Inflammatory macrophage treated with lipopolysaccharide for 1 hour (primary cell): ENCODE results near the gene DYNC1I1.

ENCODE experiments used
- DNase-seq, 2 donors: peaks; one replicate each; pipeline ENCODE4 v3.0.0-alpha.2; 2020 to 2022

Gene DYNC1I1

GRCh38 chr7:95976369-95977060 is 204.2 kb downstream of the DYNC1I1 start:
- no peak for DNase-seq

GRCh38 chr7:95977994-95978393 is 205.6 kb downstream of the DYNC1I1 start:
- no peak for DNase-seq

- DNase-seq = no peak
Observed at GRCh38 chr7:95980167-95980566, 207.8 kb downstream of the DYNC1I1 start.

GRCh38 chr7:95980706-95981105 is 208.4 kb downstream of the DYNC1I1 start:
- no peak for DNase-seq

GRCh38 chr7:95986178-95986764 is 213.9 kb downstream of the DYNC1I1 start:
- no peak for DNase-seq

- no peak for DNase-seq
Observed at GRCh38 chr7:95989301-95989700, 216.9 kb downstream of the DYNC1I1 start.

- no peak for DNase-seq
Observed at GRCh38 chr7:95993380-95993779, 221.0 kb downstream of the DYNC1I1 start.

GRCh38 chr7:95996174-95996573 is 223.8 kb downstream of the DYNC1I1 start:
- DNase-seq = no peak

GRCh38 chr7:95996886-95997285 is 224.5 kb downstream of the DYNC1I1 start:
- DNase-seq = no peak

- no peak for DNase-seq
Observed at GRCh38 chr7:95997632-95998031, 225.3 kb downstream of the DYNC1I1 start.

GRCh38 chr7:95999481-95999880 is 227.1 kb downstream of the DYNC1I1 start:
- no peak for DNase-seq

- no peak for DNase-seq
Observed at GRCh38 chr7:96004578-96004977, 232.2 kb downstream of the DYNC1I1 start.

GRCh38 chr7:96005271-96005670 is 232.9 kb downstream of the DYNC1I1 start:
- DNase-seq = no peak

GRCh38 chr7:96009148-96009547 is 236.8 kb downstream of the DYNC1I1 start:
- DNase-seq = no peak

GRCh38 chr7:96013836-96014235 is 241.5 kb downstream of the DYNC1I1 start:
- no peak for DNase-seq

- DNase-seq = no peak
Observed at GRCh38 chr7:96014617-96015016, 242.3 kb downstream of the DYNC1I1 start.

- no peak for DNase-seq
Observed at GRCh38 chr7:96016056-96016586, 243.8 kb downstream of the DYNC1I1 start.

- DNase-seq = no peak
Observed at GRCh38 chr7:96016735-96017134, 244.4 kb downstream of the DYNC1I1 start.

- DNase-seq = no peak
Observed at GRCh38 chr7:96017877-96018276, 245.5 kb downstream of the DYNC1I1 start.

GRCh38 chr7:96021568-96021967 is 249.2 kb downstream of the DYNC1I1 start:
- no peak for DNase-seq

GRCh38 chr7:96023387-96023786 is 251.0 kb downstream of the DYNC1I1 start:
- no peak for DNase-seq

GRCh38 chr7:96026010-96026409 is 253.7 kb downstream of the DYNC1I1 start:
- no peak for DNase-seq

GRCh38 chr7:96026611-96027010 is 254.3 kb downstream of the DYNC1I1 start:
- no peak for DNase-seq

GRCh38 chr7:96028729-96029128 is 256.4 kb downstream of the DYNC1I1 start:
- DNase-seq = no peak
